Sigmoid colon (tissue), 7 donors: ENCODE results near the gene RAG1. TPM values are rescaled to one million over a fixed set of nuclear protein-coding genes. Genes with fewer than 3 reads are reported as not detected.
A peak's percentile ranks its signal among the peaks of the same experiment; 100 is the strongest.

Experiments
- DNase-seq: peaks from one replicate; pipeline ENCODE4 v3.0.0-alpha.2; 2019
- H3K27ac ChIP-seq, 4 donors: fragments of 200-600 bp; sonication (generic); one replicate each; pipeline ENCODE4 v1.5.1; 2016 to 2019; ENCODE audit warnings: mild to moderate bottlenecking in 1 of 4
- H3K27me3 ChIP-seq, 3 donors: fragments of 200-600 bp; sonication (generic); one replicate each; pipeline ENCODE4 v1.5.1; 2019; ENCODE audit warnings: mild to moderate bottlenecking in 1 of 3
- H3K36me3 ChIP-seq, 4 donors: fragments of 200-600 bp; sonication (generic); one replicate each; pipeline ENCODE4 v1.5.1; 2016 to 2019
- H3K4me1 ChIP-seq, 4 donors: fragments of 200-600 bp; sonication (generic); one replicate each; pipeline ENCODE4 v1.5.1; 2017 to 2019
- H3K4me3 ChIP-seq, 4 donors: fragments of 200-600 bp; sonication (generic); one replicate each; pipeline ENCODE4 v1.5.1; 2017 to 2019; ENCODE audit warnings: mild to moderate bottlenecking in 2 of 4, moderate library complexity in 1 of 4
- H3K9me3 ChIP-seq, 4 donors: fragments of 200-600 bp in 3 of 4; sonication (generic) in 3 of 4; one replicate each; pipeline versions ENCODE4 v1.5.1 to v1.6.1; 2013 to 2019
- EP300 ChIP-seq, 4 donors: sonication (generic); formaldehyde crosslinking; IDR thresholded peaks; one replicate each; pipeline ENCODE4 v1.6.1; 2017; ENCODE audit warnings: antibody characterized with exemption in 4 of 4
- POLR2A ChIP-seq, 2 donors: fragments of 450-650 bp; IDR thresholded peaks; one replicate each; pipeline ENCODE4 v1.6.1; 2016; ENCODE audit warnings: antibody characterized with exemption in 2 of 2, mild to moderate bottlenecking in 2 of 2, moderate library complexity in 2 of 2
- POLR2AphosphoS5 ChIP-seq, 4 donors: sonication (generic); formaldehyde crosslinking; IDR thresholded peaks; one replicate each; pipeline ENCODE4 v1.6.1; 2017; ENCODE audit warnings: antibody characterized with exemption in 4 of 4
- WGBS, 2 donors: extraction: QIAGEN DNeasy Blood & Tissue Kit; methylation state at CpG; one replicate each; pipeline ENCODE4 v1.1.7; 2013; 5-methylcytosine and 5-hydroxymethylcytosine counted together
- intact Hi-C: fragments of 100-400 bp; cut with DNase I; formaldehyde crosslinking; loops from one replicate; pipeline ENCODE4 v1.15.1; 2023
- polyA plus RNA-seq, 3 donors: library from polyadenylated mRNA; stranded (reverse); fragments of 200-250 nt; gene quantifications; one replicate each; pipeline ENCODE4 v1.2.3, GENCODE V29; 2013
- total RNA-seq, 4 donors: library from RNA; depleted of rRNA; stranded (reverse); fragments of >200 nt; gene quantifications; one replicate each; pipeline ENCODE4 v1.1.0, GENCODE V29; 2016
- TF ChIP-seq, protein P1 (sequence below), 4 experiments: fragments of 450-650 bp in 3 of 4; fragments of 200-600 bp in 1 of 4; IDR thresholded peaks; one replicate each; pipeline ENCODE4 v1.5.1; 2016 to 2019; ENCODE audit warnings: antibody characterized with exemption in 4 of 4, mild to moderate bottlenecking in 3 of 4, moderate library complexity in 2 of 4
- donor health status: healthy with polysubstance abuse.
- donor health status: Bipolar disorder and iron deficiency.
- donor health status: healthy.

Gene RAG1
- total and polyA plus RNA-seq, 7 donors = 0.22 to 1.6 (median 0.66) TPM

DNA sequence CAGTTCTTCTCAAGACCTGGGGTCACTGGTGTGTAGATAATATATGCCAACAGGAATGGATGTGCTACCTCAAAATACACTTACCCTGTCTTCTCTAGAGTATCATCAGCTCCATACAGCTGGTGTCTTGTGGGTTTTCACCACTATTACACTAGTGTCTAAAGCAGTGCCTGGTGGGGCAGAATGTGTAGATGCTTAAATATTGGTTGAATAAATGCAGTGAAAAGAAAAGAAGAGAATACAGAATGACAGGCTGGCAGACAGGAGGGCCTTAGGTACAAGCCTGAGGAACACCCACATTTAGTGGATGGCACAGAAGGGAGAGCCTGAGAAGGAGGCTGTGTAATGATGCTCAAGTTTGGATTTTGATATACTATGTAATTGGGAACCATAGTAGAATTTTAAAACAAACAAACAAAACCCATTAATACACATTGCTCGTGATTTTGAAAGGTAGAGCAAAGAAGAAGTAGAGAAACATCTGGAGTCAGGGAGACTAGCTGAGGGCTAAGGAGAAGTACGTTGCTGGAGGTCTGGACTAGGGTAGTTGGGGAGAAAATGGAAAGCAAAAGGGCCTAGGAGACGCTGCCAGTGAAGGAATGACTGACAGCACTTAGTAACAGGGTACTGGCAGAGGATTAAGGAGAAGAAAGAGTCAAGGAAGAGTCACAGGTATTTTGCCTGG lies 50.7 kb downstream of the RAG1 start:
- Histone ChIP-seq H3K4me3 (peak overlapping the region in 2 of 4 donors; percentile 27), H3K4me1 (peaks cover 0 to 40% (median 23%) of the 10 kb centered on the region in 4 donors), H3K27me3 (no peaks in the 10 kb centered on the region), H3K9me3 (no peaks in the 10 kb centered on the region), H3K36me3 (no peaks in the 10 kb centered on the region), H3K27ac (peak overlapping the region in 3 of 4 donors; percentile 35 to 63 (median 57))
- no peak for DNase-seq
- 54 to 79% methylated on average over 3 of the region's 3 CpGs for WGBS, 2 donors
- intact Hi-C loops = no loop called here
- TF ChIP-seq POLR2A (IDR thresholded peaks at IDR 0.05) (no peak), POLR2AphosphoS5 (IDR thresholded peaks at IDR 0.05) (no peak), EP300 (IDR thresholded peaks at IDR 0.05) (no peak)
- TF ChIP-seq, protein P1, sequence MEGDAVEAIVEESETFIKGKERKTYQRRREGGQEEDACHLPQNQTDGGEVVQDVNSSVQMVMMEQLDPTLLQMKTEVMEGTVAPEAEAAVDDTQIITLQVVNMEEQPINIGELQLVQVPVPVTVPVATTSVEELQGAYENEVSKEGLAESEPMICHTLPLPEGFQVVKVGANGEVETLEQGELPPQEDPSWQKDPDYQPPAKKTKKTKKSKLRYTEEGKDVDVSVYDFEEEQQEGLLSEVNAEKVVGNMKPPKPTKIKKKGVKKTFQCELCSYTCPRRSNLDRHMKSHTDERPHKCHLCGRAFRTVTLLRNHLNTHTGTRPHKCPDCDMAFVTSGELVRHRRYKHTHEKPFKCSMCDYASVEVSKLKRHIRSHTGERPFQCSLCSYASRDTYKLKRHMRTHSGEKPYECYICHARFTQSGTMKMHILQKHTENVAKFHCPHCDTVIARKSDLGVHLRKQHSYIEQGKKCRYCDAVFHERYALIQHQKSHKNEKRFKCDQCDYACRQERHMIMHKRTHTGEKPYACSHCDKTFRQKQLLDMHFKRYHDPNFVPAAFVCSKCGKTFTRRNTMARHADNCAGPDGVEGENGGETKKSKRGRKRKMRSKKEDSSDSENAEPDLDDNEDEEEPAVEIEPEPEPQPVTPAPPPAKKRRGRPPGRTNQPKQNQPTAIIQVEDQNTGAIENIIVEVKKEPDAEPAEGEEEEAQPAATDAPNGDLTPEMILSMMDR (IDR thresholded peaks at IDR 0.05) = no peak

DNA sequence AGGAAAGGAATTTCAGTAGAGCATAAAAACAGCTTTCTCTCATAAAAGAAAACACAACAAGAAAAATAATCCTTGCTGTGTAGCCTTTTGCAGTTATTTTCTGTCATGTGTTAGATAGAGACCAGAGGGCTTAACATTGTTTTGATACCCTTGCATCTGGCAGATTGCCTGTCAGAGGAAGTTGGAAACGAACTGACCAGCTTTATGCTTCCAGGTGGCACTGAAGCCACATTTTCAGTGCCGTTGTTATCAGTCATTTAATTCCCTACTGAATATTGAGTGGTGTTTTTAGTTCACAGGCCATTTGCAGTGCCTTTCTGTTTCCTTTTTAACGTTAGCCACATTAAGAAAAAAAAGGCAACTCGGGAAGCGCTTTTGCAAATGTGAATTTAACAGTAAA lies 51.7 kb downstream of the RAG1 start:
- peak overlapping the region in 3 of 4 donors; percentile 46 to 63 (median 57) for H3K27ac ChIP-seq
- WGBS, 2 donors = 32 to 58% methylated on average over 5 of the region's 5 CpGs
- no peaks in the 10 kb centered on the region for H3K9me3 ChIP-seq
- peaks cover 0 to 40% (median 23%) of the 10 kb centered on the region in 4 donors for H3K4me1 ChIP-seq
- H3K27me3 ChIP-seq = no peaks in the 10 kb centered on the region
- no peak for DNase-seq
- H3K36me3 ChIP-seq = no peaks in the 10 kb centered on the region
- intact Hi-C loops = no loop called here
- peak overlapping the region in 3 of 4 donors; percentile 22 to 27 (median 27) for H3K4me3 ChIP-seq
- TF ChIP-seq EP300 (IDR thresholded peaks at IDR 0.05) (no peak), POLR2AphosphoS5 (IDR thresholded peaks at IDR 0.05) (no peak), POLR2A (IDR thresholded peaks at IDR 0.05) (no peak)
- TF ChIP-seq, protein P1 (IDR thresholded peaks at IDR 0.05) = no peak

DNA sequence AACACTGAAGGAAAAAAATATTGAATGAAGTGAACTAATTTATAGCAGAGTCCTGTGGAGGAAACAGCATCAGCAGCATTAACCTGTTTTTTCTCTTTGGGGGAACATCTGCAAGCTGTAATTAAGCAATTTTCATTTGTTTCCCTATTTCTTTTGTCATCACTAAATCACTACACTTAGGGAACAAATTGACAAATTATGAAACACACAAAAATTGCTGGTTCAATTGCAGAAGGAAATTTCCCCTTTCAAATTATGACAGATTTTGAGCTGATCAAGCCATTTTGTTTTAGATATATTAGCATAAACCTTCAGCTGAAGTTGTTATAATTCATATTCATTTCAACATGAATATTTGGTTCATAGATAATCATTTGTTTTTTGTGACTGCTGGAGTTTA lies 52.4 kb downstream of the RAG1 start:
- no peaks in the 10 kb centered on the region for H3K36me3 ChIP-seq
- H3K4me1 ChIP-seq = peaks cover 0 to 40% (median 23%) of the 10 kb centered on the region in 4 donors
- no peaks in the 10 kb centered on the region for H3K27me3 ChIP-seq
- no peak for DNase-seq
- no peak overlapping the region for H3K4me3 ChIP-seq
- TF ChIP-seq EP300 (IDR thresholded peaks at IDR 0.05) (no peak), POLR2A (IDR thresholded peaks at IDR 0.05) (no peak), POLR2AphosphoS5 (IDR thresholded peaks at IDR 0.05) (no peak)
- TF ChIP-seq, protein P1 (IDR thresholded peaks at IDR 0.05) = no peak
- H3K9me3 ChIP-seq = no peaks in the 10 kb centered on the region
- peak overlapping the region in 1 of 4 donors; percentile 57 for H3K27ac ChIP-seq
- intact Hi-C loops = loop anchor here (5.0 kb wide), 1 partner anchor 52 kb away; no protein-coding TSS in a partner anchor

DNA sequence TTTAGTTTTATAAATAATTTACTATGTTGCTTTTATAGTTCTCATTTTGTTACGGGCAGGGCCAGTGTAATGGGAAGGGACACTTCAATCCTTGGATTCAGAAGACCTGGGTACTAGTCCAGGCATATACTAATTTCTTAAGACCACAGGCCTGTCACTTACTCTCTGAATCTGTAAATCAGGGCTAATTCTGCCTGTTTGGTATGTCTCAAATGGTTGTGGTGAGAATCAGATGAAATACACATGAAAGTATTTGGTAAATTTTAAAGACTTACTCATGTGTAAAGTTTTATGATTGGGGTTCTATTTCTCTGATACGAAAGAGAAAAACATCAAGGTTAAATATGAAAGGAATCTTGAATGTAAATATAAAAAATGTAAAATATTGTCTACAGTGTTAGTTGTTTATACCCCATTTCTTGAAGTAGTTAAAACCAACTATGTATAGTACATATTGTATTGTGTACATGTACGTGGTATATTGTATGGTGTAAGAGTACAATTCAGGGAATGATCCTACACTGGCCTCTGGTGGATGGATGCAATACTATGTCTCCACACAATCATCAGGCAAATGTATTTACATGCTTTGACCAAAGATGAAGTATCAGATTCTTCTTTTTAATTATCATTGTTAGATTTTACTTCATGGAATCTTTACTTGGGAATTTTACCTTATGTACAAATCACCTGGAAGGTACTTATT lies 54.8 kb downstream of the RAG1 start:
- intact Hi-C loops = loop anchor here (2.0 to 5.0 kb wide), 2 partner anchors 50 to 58 kb away; no protein-coding TSS in a partner anchor
- TF ChIP-seq POLR2A (IDR thresholded peaks at IDR 0.05) = no peak
- TF ChIP-seq, protein P1 (IDR thresholded peaks at IDR 0.05) = peak; percentile 40 to 69 (median 55)
- H3K9me3 ChIP-seq = no peaks in the 10 kb centered on the region
- H3K4me3 ChIP-seq = no peak overlapping the region
- DNase-seq = no peak
- no peak overlapping the region for H3K27ac ChIP-seq
- 55 to 67% methylated on average over 3 of the region's 3 CpGs for WGBS, 2 donors
- no peaks in the 10 kb centered on the region for H3K36me3 ChIP-seq
- H3K27me3 ChIP-seq = no peaks in the 10 kb centered on the region
- H3K4me1 ChIP-seq = peaks cover 0 to 40% (median 24%) of the 10 kb centered on the region in 4 donors
